IMR-90 (cell line): ENCODE measurements around the gene DGAT2. TPM values are rescaled to one million over a fixed set of nuclear protein-coding genes. Genes with fewer than 3 reads are reported as not detected.

Source experiments
- ATAC-seq: fragments of 200-7000 bp; cut with Tn5 transposase; 2 replicates; pipeline ENCODE4 v1.9.1; 2020; ENCODE audit warnings: low read depth, mild to moderate bottlenecking, moderate library complexity
- BruUV-seq: library from RNA; stranded (reverse); fragments of 400-500 nt; replicated peaks from 2 replicates; lab custom pipeline; 2021; lab: Mats Ljungman, UMichigan
- CTCF ChIA-PET: fragments of 300-600 bp; formaldehyde crosslinking; extraction: SDS; loops from one replicate; lab custom pipeline; 2021; ENCODE audit warnings: antibody characterized with exemption; lab: Yijun Ruan, JAX
- POLR2A ChIA-PET: fragments of 300-600 bp; sonication (Branson Sonifier 250); formaldehyde crosslinking; loops from one replicate; lab custom pipeline; 2022; ENCODE audit warnings: antibody characterized with exemption; ENCODE audit not compliant: unreplicated experiment; lab: Charles Lee
- DNase-seq: peaks from one replicate; pipeline ENCODE4 v3.0.0; 2013
- H2AFZ ChIP-seq: replicated peaks from 2 replicates; pipeline ENCODE3; 2013; ENCODE audit warnings: low read length, mild to moderate bottlenecking; ENCODE audit not compliant: poor library complexity
- H2AK5ac ChIP-seq: 2 replicates; pipeline ENCODE4 v1.6.1; 2013; ENCODE audit warnings: low read depth, low read length, inconsistent platforms
- H2AK9ac ChIP-seq: replicated peaks from 2 replicates; pipeline ENCODE3; 2013; ENCODE audit warnings: mild to moderate bottlenecking, low read depth, low read length, moderate library complexity; ENCODE audit not compliant: poor library complexity
- H2BK120ac ChIP-seq: 2 replicates; pipeline ENCODE4 v1.6.1; 2013; ENCODE audit warnings: low read depth, low read length, inconsistent platforms
- H2BK15ac ChIP-seq: 3 replicates; pipeline ENCODE4 v1.6.1; 2013; ENCODE audit warnings: low read depth, low read length, inconsistent platforms
- H2BK20ac ChIP-seq: 2 replicates; pipeline ENCODE4 v1.6.1; 2013; ENCODE audit warnings: low read depth, mild to moderate bottlenecking, inconsistent platforms, low read length, moderate library complexity
- H2BK5ac ChIP-seq: 2 replicates; pipeline ENCODE4 v1.6.1; 2013; ENCODE audit warnings: mild to moderate bottlenecking, low read depth, low read length, inconsistent platforms; ENCODE audit not compliant: poor library complexity, severe bottlenecking
- H3K14ac ChIP-seq: replicated peaks from 2 replicates; pipeline ENCODE4 v1.6.1; 2013; ENCODE audit warnings: low read depth, low read length, inconsistent platforms
- H3K18ac ChIP-seq: 2 replicates; pipeline ENCODE4 v1.6.1; 2013; ENCODE audit warnings: low read depth, low read length, control low read depth
- H3K23ac ChIP-seq: 2 replicates; pipeline ENCODE4 v1.6.1; 2013; ENCODE audit warnings: low read depth, low read length, inconsistent platforms
- H3K27ac ChIP-seq: 2 replicates; pipeline ENCODE4 v1.5.1; 2013; ENCODE audit warnings: mild to moderate bottlenecking, control low read depth, low read length; ENCODE audit not compliant: insufficient read depth
- H3K27me3 ChIP-seq: 2 replicates; pipeline ENCODE4 v1.6.1; 2013; ENCODE audit warnings: low read length; ENCODE audit not compliant: control insufficient read depth, insufficient read depth
- H3K36me3 ChIP-seq: 2 replicates; pipeline ENCODE4 v1.6.1; 2013; ENCODE audit warnings: low read length, mixed read lengths; ENCODE audit not compliant: control insufficient read depth, insufficient read depth
- H3K4ac ChIP-seq: 2 replicates; pipeline ENCODE4 v1.6.1; 2013; ENCODE audit warnings: low read depth, low read length, inconsistent platforms
- H3K4me1 ChIP-seq: 2 replicates; pipeline ENCODE4 v1.6.1; 2013; ENCODE audit warnings: low read length, mixed read lengths; ENCODE audit not compliant: control insufficient read depth, insufficient read depth
- H3K4me2 ChIP-seq: 2 replicates; pipeline ENCODE4 v1.6.1; 2013; ENCODE audit warnings: low read depth, mild to moderate bottlenecking, control low read depth, low read length, moderate library complexity
- H3K4me3 ChIP-seq: 2 replicates; pipeline ENCODE4 v1.5.1; 2013; ENCODE audit warnings: low read depth, mild to moderate bottlenecking, control low read depth, low read length, moderate library complexity; ENCODE audit not compliant: insufficient read depth
- H3K56ac ChIP-seq: 2 replicates; pipeline ENCODE4 v1.6.1; 2013; ENCODE audit warnings: low read length, inconsistent platforms; ENCODE audit not compliant: insufficient read depth; ENCODE audit errors: extremely low read depth
- H3K79me1 ChIP-seq, 2 experiments: 2 replicates each; pipeline ENCODE4 v1.6.1; 2013; ENCODE audit warnings: low read length in 2 of 2, inconsistent platforms in 1 of 2, low read depth in 1 of 2
- H3K9ac ChIP-seq: 2 replicates; pipeline ENCODE4 v1.6.1; 2013; ENCODE audit warnings: low read depth, low read length, control low read depth
- H3K9me1 ChIP-seq: 2 replicates; pipeline ENCODE4 v1.6.1; 2013; ENCODE audit warnings: low read length, inconsistent platforms; ENCODE audit not compliant: insufficient read depth
- H3K9me3 ChIP-seq: 2 replicates; pipeline ENCODE4 v1.6.1; 2013; ENCODE audit warnings: low read length; ENCODE audit not compliant: control insufficient read depth, insufficient read depth
- H4K20me1 ChIP-seq: 2 replicates; pipeline ENCODE4 v1.6.1; 2013; ENCODE audit warnings: low read length, inconsistent platforms; ENCODE audit not compliant: insufficient read depth
- H4K5ac ChIP-seq: 2 replicates; pipeline ENCODE4 v1.6.1; 2013; ENCODE audit warnings: mild to moderate bottlenecking, low read depth, low read length, control low read depth
- H4K8ac ChIP-seq, 2 experiments: 2 replicates each; pipeline ENCODE4 v1.6.1; 2013; ENCODE audit warnings: low read depth in 2 of 2, low read length in 2 of 2, control low read depth in 1 of 2, inconsistent platforms in 1 of 2
- H4K91ac ChIP-seq: 2 replicates; pipeline ENCODE4 v1.6.1; 2013; ENCODE audit warnings: low read depth, low read length, inconsistent platforms; ENCODE audit not compliant: insufficient read depth
- CEBPB ChIP-seq: IDR thresholded peaks from 2 replicates; pipeline ENCODE4 v1.6.1; 2012; ENCODE audit warnings: low read depth, low read length, improper control_type of control experiment
- MXI1 ChIP-seq: IDR thresholded peaks from 2 replicates; pipeline ENCODE4 v1.6.1; 2012; ENCODE audit warnings: low read depth, mild to moderate bottlenecking, low read length, moderate library complexity, borderline replicate concordance
- RFX5 ChIP-seq: IDR thresholded peaks from 2 replicates; pipeline ENCODE4 v1.8.0; 2012; ENCODE audit warnings: low read depth, mild to moderate bottlenecking, low read length, moderate library complexity
- SMC3 ChIP-seq: fragments of 150-350 bp; IDR thresholded peaks from 2 replicates; pipeline ENCODE4 v1.6.1; 2016; ENCODE audit warnings: low read depth, mild to moderate bottlenecking, antibody characterized with exemption, low read length, moderate library complexity
- WGBS, 2 experiments: methylation state at CpG; one replicate each; pipeline versions ENCODE4 v1.1.5 to v1.1.7; 2013; ENCODE audit warnings: missing lambda C conversion rate in 2 of 2; ENCODE audit not compliant: insufficient read length in 1 of 2; ENCODE audit errors: extremely low coverage in 2 of 2; 5-methylcytosine and 5-hydroxymethylcytosine counted together
- dilution Hi-C: fragments of 300-500 bp; cut with HindIII; formaldehyde crosslinking; loops from one replicate; pipeline ENCODE4 v1.14.3; 2018; ENCODE audit warnings: low sequenced_read_pairs; ENCODE audit not compliant: unreplicated experiment
- in situ Hi-C: fragments of 300-500 bp; cut with MboI; formaldehyde crosslinking; loops from 3 replicates; pipeline ENCODE4 v1.14.3; 2019; ENCODE audit warnings: low sequenced_read_pairs, inconsistent platforms, mixed read lengths
- intact Hi-C: fragments of 100-400 bp; cut with micrococcal nuclease; formaldehyde crosslinking; loops from 2 replicates; pipeline ENCODE4 v1.10.0; 2022
- polyA plus RNA-seq, 3 experiments: library from polyadenylated mRNA; depleted of rRNA; stranded (reverse); fragments of >200 nt; gene quantifications; 2 replicates each; pipeline ENCODE4 v1.2.3, GENCODE V29; 2012; ENCODE audit warnings: low replicate concordance in 1 of 3
- total RNA-seq: library from RNA; depleted of rRNA; stranded (reverse); fragments of >200 nt; gene quantifications from 2 replicates; pipeline ENCODE4 v1.2.3, GENCODE V29; 2012

Gene DGAT2
- total and polyA plus RNA-seq, 2 of the 4 experiments (the other 2 are of a cell fraction) = 2.3 to 2.4 TPM

DNA sequence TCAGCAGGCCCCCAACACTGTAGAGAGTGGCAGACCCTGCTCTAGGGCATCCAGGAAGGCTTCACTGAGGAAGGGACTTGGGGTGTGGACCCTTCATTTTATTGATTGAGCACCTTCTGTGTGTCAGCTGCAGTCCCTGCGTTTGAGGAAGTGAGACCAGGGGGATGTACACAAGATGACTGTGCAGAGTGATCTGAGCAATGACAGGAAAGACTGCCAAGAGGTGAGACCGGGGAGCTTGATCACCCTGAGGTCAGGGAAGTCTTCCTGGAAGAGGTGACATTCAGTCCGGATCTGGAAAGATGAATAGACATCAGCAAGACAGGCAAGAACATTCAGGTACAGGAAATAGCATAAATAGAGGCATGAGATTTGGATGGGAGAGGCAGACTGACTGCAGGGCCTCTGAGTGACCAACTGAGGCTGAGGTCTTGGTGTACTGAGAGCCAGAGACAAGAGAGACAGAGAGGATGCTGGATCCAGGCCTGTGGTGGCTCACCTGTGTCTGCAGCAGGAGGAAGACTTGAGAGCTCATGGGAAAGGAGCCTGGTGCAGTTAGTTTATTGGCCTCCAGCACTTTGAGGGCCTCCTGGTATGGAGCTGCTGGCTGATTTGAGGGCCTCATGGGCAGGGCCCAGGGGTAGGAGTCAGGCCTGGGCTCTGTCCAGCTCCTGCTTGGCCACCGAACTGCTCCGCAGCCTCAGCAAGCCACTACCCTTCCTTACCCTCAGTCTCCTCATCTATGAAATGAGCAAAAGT is 5.2 kb downstream of the DGAT2 start:
- Histone ChIP-seq H3K36me3 (no peaks in the 10 kb centered on the region), H3K14ac (no peak overlapping the region), H3K27ac (no peak overlapping the region), H2AFZ (no peak overlapping the region), H3K9ac (no peak overlapping the region), H3K4me1 (no peaks in the 10 kb centered on the region), H3K27me3 (peaks cover 34% of the 10 kb centered on the region), H2BK15ac (no peak overlapping the region), H3K23ac (no peak overlapping the region), H3K18ac (no peak overlapping the region), H4K20me1 (no peaks in the 10 kb centered on the region), H3K79me1 (no peaks in the 10 kb centered on the region), H4K5ac (no peak overlapping the region), H2AK5ac (no peak overlapping the region), H3K56ac (no peak overlapping the region), H3K9me1 (no peaks in the 10 kb centered on the region), H3K4me2 (no peak overlapping the region), H2BK120ac (no peak overlapping the region), H3K4ac (no peak overlapping the region), H3K4me3 (no peak overlapping the region), H4K91ac (no peak overlapping the region), H2BK20ac (no peak overlapping the region), H4K8ac (no peak overlapping the region), H3K9me3 (no peaks in the 10 kb centered on the region), H2AK9ac (no peak overlapping the region), H2BK5ac (no peak overlapping the region)
- ATAC-seq (no peak), DNase-seq (no peak)
- ChIA-PET CTCF (no interaction called here), POLR2A (no interaction called here)
- WGBS, 2 experiments = 60% methylated on average over 1 of the region's 5 CpGs; no CpG with 5 or more reads in 1 of the 2 experiments
- in situ Hi-C loops (no loop called here), dilution Hi-C loops (no loop called here), intact Hi-C loops (no loop called here)
- TF ChIP-seq RFX5 = no peak
- no peak for TF ChIP-seq CEBPB
- TF ChIP-seq MXI1 = no peak
- TF ChIP-seq SMC3 = no peak
- no TSS peak for BruUV-seq
